GM12878 (cell line): Measurements from ENCODE around the gene PHLDA2. TPM values are rescaled to one million over a fixed set of nuclear protein-coding genes. Genes with fewer than 3 reads are reported as not detected.

Source experiments
- ATAC-seq: fragments of 200-7000 bp; cut with Tn5 transposase; 3 replicates; pipeline ENCODE4 v1.9.1; 2020; ENCODE audit warnings: mild to moderate bottlenecking, moderate library complexity
- BruUV-seq: library from RNA; stranded (reverse); fragments of 400-500 nt; replicated peaks from 2 replicates; lab custom pipeline; 2021; lab: Mats Ljungman, UMichigan
- CTCF ChIA-PET: fragments of 300-600 bp; sonication (Branson Sonifier 250); formaldehyde crosslinking; extraction: SDS; loops from one replicate; lab custom pipeline; 2021; ENCODE audit warnings: inconsistent platforms; lab: Yijun Ruan, JAX
- POLR2A ChIA-PET: fragments of 350-600 bp; formaldehyde crosslinking; extraction: SDS; loops from one replicate; lab custom pipeline; 2021; ENCODE audit warnings: inconsistent platforms; lab: Charles Lee
- RAD21 ChIA-PET: fragments of 300-600 bp; sonication (Branson Sonifier 250); formaldehyde crosslinking; loops from one replicate; lab custom pipeline; 2023; ENCODE audit warnings: antibody characterized with exemption; ENCODE audit not compliant: unreplicated experiment; lab: Charles Lee
- SMC1A ChIA-PET: fragments of 300-600 bp; sonication (Branson Sonifier 250); formaldehyde crosslinking; loops from one replicate; lab custom pipeline; 2023; ENCODE audit not compliant: unreplicated experiment, uncharacterized antibody; lab: Charles Lee
- DNase-seq: peaks from one replicate; pipeline ENCODE4 v3.0.0-alpha.2; 2011; ENCODE audit warnings: low read depth, low spot score
- FAIRE-seq: peaks from 3 replicates; lab custom pipeline; 2011; peaks lifted over from hg19 to GRCh38; lab: Jason Lieb, UNC
- H2AFZ ChIP-seq: 2 replicates; pipeline ENCODE4 v1.6.0; 2011; ENCODE audit warnings: low read depth, low read length, control low read depth; ENCODE audit not compliant: control insufficient read depth
- H3K27ac ChIP-seq: 2 replicates; pipeline ENCODE4 v1.5.1; 2011; ENCODE audit warnings: control low read depth; ENCODE audit not compliant: control insufficient read depth, insufficient read depth
- H3K27me3 ChIP-seq, 2 experiments: replicated peaks in 1 of 2; 2 replicates each; pipeline versions ENCODE4 v1.6.0 to v1.6.1; 2011; ENCODE audit warnings: low read length in 1 of 2; ENCODE audit not compliant: control insufficient read depth in 2 of 2, insufficient read depth in 2 of 2
- H3K36me3 ChIP-seq, 2 experiments: 2 replicates each; pipeline ENCODE4 v1.5.1; 2011; ENCODE audit warnings: low read length in 1 of 2; ENCODE audit not compliant: control insufficient read depth in 2 of 2, insufficient read depth in 2 of 2
- H3K4me1 ChIP-seq: 2 replicates; pipeline ENCODE4 v1.6.1; 2011; ENCODE audit warnings: mild to moderate bottlenecking, low read length, moderate library complexity, mixed read lengths; ENCODE audit not compliant: control insufficient read depth, insufficient read depth
- H3K4me2 ChIP-seq: 2 replicates; pipeline ENCODE4 v1.6.0; 2011; ENCODE audit warnings: control low read depth; ENCODE audit not compliant: control insufficient read depth, insufficient read depth
- H3K4me3 ChIP-seq: fragments of 200-600 bp; sonication (generic); 2 replicates; pipeline ENCODE4 v1.5.1; 2016
- H3K79me2 ChIP-seq: 2 replicates; pipeline ENCODE4 v1.6.0; 2011; ENCODE audit warnings: low read length; ENCODE audit not compliant: control insufficient read depth, insufficient read depth
- H3K9ac ChIP-seq: 2 replicates; pipeline ENCODE4 v1.8.0; 2011; ENCODE audit warnings: low read length, control low read depth, mixed read lengths; ENCODE audit not compliant: control insufficient read depth, insufficient read depth
- H3K9me3 ChIP-seq: replicated peaks from 3 replicates; pipeline ENCODE4 v1.5.1; 2011; ENCODE audit warnings: mild to moderate bottlenecking, low read length; ENCODE audit not compliant: control insufficient read depth, insufficient read depth
- H4K20me1 ChIP-seq: 2 replicates; pipeline ENCODE4 v1.6.0; 2011; ENCODE audit not compliant: control insufficient read depth, insufficient read depth
- CEBPB ChIP-seq, 2 experiments: fragments of 150-350 bp in 1 of 2; IDR thresholded peaks; 2 replicates each; pipeline ENCODE4 v1.6.1; 2012 to 2014; ENCODE audit warnings: low read depth in 2 of 2, low read length in 2 of 2, borderline replicate concordance in 1 of 2, inconsistent platforms in 1 of 2
- ESRRA ChIP-seq: IDR thresholded peaks from 2 replicates; pipeline ENCODE4 v1.6.1; 2012; ENCODE audit warnings: mild to moderate bottlenecking, low read length, improper control_type of control experiment
- IKZF2 ChIP-seq, 2 experiments: fragments of 450-650 bp; IDR thresholded peaks; 2 replicates each; pipeline ENCODE4 v1.6.1; 2017; ENCODE audit warnings: mild to moderate bottlenecking in 2 of 2, moderate library complexity in 2 of 2
- KLF5 ChIP-seq: fragments of 450-650 bp; IDR thresholded peaks from 2 replicates; pipeline ENCODE4 v1.6.1; 2014; ENCODE audit warnings: mild to moderate bottlenecking; ENCODE audit not compliant: partially characterized antibody
- MEF2A ChIP-seq: IDR thresholded peaks from 2 replicates; pipeline ENCODE4 v1.6.1; 2011; ENCODE audit warnings: low read depth, mild to moderate bottlenecking, low read length, moderate library complexity; ENCODE audit not compliant: insufficient read depth
- MTA3 ChIP-seq: IDR thresholded peaks from 2 replicates; pipeline ENCODE4 v1.6.1; 2012; ENCODE audit warnings: low read length, inconsistent platforms, borderline replicate concordance
- MXI1 ChIP-seq: fragments of 150-350 bp; IDR thresholded peaks from 2 replicates; pipeline ENCODE4 v1.6.1; 2011; ENCODE audit warnings: low read depth, mild to moderate bottlenecking, inconsistent platforms, low read length, improper control_type of control experiment
- NFYA ChIP-seq: IDR thresholded peaks from 2 replicates; pipeline ENCODE4 v1.6.1; 2011; ENCODE audit warnings: low read depth, mild to moderate bottlenecking, low read length, improper control_type of control experiment, borderline replicate concordance
- PAX5 ChIP-seq: IDR thresholded peaks from 2 replicates; pipeline ENCODE4 v1.6.1; 2011; ENCODE audit warnings: low read depth, low read length, borderline replicate concordance
- SIX5 ChIP-seq: IDR thresholded peaks from 2 replicates; pipeline ENCODE4 v1.6.1; 2011; ENCODE audit warnings: mild to moderate bottlenecking, low read depth, low read length, moderate library complexity; ENCODE audit not compliant: severe bottlenecking
- STAT3 ChIP-seq: IDR thresholded peaks from 2 replicates; pipeline ENCODE4 v1.6.1; 2011; ENCODE audit warnings: low read depth, low read length, improper control_type of control experiment
- YY1 ChIP-seq: IDR thresholded peaks from 2 replicates; pipeline ENCODE4 v1.6.1; 2011; ENCODE audit warnings: low read depth, mild to moderate bottlenecking, low read length
- ZNF274 ChIP-seq: IDR thresholded peaks from one replicate; pipeline ENCODE4 v1.8.0; 2011; ENCODE audit not compliant: insufficient read length, insufficient read depth
- WGBS: methylation state at CpG from one replicate; pipeline ENCODE4 v1.1.6; 2016; ENCODE audit warnings: low lambda C conversion rate; ENCODE audit not compliant: insufficient replicate concordance, insufficient coverage; ENCODE audit errors: missing lambda C conversion rate; 5-methylcytosine and 5-hydroxymethylcytosine counted together
- in situ Hi-C: fragments of 300-500 bp; cut with MboI; formaldehyde crosslinking; loops from 9 replicates; pipeline ENCODE4 v1.14.3; 2018; ENCODE audit warnings: mixed read lengths
- intact Hi-C: fragments of 100-400 bp; cut with micrococcal nuclease; formaldehyde crosslinking; loops from one replicate; pipeline ENCODE4 v1.14.2; 2022; ENCODE audit not compliant: unreplicated experiment
- polyA plus RNA-seq, 11 experiments: library from polyadenylated mRNA; depleted of rRNA in 4 of 11; unstranded in 6 of 11; stranded (reverse) in 5 of 11; fragments of >200 nt; fragmentation: Nextera tagmentation in 4 of 11; fragmentation: Illumina TruSeq in 1 of 11; extraction: Ambion mirVana in 4 of 11; extraction: Trizol in 1 of 11; gene quantifications; 1 replicate in 1 of 11; 2 replicates in 10 of 11; pipeline versions ENCODE4 v1.2.1 to v1.2.3, GENCODE V29; 2011 to 2016; ENCODE audit warnings: inconsistent platforms in 2 of 11, missing spikeins in 2 of 11, low read depth in 1 of 11
- total RNA-seq, 4 experiments: library from RNA; depleted of rRNA in 3 of 4; stranded (reverse); fragments of >200 nt in 3 of 4; fragmentation: Illumina TruSeq in 1 of 4; extraction: Trizol in 1 of 4; gene quantifications; 2 replicates each; pipeline versions ENCODE4 v1.2.1 to v1.2.3, GENCODE V29; 2013 to 2021
- TF ChIP-seq, protein P1 (sequence below): fragments of 450-650 bp; IDR thresholded peaks from 2 replicates; pipeline ENCODE4 v1.6.1; 2017; ENCODE audit warnings: antibody characterized with exemption, mild to moderate bottlenecking, moderate library complexity
- TF ChIP-seq, protein P2 (sequence below): IDR thresholded peaks from 2 replicates; pipeline ENCODE4 v1.6.1; 2012; ENCODE audit warnings: low read length, inconsistent platforms
- TF ChIP-seq, protein P3 (sequence below): fragments of 450-650 bp; IDR thresholded peaks from 2 replicates; pipeline ENCODE4 v1.6.1; 2017; ENCODE audit warnings: mild to moderate bottlenecking, moderate library complexity

Gene PHLDA2
- total and polyA plus RNA-seq, 10 of the 15 experiments (the other 5 are each of a cell fraction or from before 2014, with no cell fraction given): 0.15 to 0.49 (median 0.16) TPM; not detected in 7

DNA sequence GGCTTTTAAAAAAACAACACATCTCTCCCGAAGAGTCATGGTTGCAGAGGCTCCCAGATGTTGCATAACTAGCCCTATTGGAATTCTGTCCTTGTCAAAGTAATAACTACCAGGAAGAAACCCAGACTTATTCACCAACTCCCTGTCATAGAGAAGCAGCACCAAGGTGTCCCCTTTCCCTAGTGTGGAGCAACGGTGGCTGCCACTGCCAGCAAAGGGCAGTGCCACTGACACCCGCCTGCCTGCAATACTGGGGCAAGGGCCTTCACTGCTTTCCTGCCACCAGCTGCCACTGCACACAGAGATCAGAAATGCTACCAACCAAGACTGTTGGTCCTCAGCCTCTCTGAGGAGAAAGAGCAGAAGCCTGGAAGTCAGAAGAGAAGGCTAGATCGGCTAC is 35.6 kb upstream of the PHLDA2 start (continued):
- TF ChIP-seq, protein P1, sequence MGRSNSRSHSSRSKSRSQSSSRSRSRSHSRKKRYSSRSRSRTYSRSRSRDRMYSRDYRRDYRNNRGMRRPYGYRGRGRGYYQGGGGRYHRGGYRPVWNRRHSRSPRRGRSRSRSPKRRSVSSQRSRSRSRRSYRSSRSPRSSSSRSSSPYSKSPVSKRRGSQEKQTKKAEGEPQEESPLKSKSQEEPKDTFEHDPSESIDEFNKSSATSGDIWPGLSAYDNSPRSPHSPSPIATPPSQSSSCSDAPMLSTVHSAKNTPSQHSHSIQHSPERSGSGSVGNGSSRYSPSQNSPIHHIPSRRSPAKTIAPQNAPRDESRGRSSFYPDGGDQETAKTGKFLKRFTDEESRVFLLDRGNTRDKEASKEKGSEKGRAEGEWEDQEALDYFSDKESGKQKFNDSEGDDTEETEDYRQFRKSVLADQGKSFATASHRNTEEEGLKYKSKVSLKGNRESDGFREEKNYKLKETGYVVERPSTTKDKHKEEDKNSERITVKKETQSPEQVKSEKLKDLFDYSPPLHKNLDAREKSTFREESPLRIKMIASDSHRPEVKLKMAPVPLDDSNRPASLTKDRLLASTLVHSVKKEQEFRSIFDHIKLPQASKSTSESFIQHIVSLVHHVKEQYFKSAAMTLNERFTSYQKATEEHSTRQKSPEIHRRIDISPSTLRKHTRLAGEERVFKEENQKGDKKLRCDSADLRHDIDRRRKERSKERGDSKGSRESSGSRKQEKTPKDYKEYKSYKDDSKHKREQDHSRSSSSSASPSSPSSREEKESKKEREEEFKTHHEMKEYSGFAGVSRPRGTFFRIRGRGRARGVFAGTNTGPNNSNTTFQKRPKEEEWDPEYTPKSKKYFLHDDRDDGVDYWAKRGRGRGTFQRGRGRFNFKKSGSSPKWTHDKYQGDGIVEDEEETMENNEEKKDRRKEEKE: no peak
- no peak for TF ChIP-seq MXI1
- TF ChIP-seq KLF5: no peak
- no peak for TF ChIP-seq ESRRA
- TF ChIP-seq MEF2A: no peak
- TF ChIP-seq YY1: no peak
- TF ChIP-seq, protein P2, sequence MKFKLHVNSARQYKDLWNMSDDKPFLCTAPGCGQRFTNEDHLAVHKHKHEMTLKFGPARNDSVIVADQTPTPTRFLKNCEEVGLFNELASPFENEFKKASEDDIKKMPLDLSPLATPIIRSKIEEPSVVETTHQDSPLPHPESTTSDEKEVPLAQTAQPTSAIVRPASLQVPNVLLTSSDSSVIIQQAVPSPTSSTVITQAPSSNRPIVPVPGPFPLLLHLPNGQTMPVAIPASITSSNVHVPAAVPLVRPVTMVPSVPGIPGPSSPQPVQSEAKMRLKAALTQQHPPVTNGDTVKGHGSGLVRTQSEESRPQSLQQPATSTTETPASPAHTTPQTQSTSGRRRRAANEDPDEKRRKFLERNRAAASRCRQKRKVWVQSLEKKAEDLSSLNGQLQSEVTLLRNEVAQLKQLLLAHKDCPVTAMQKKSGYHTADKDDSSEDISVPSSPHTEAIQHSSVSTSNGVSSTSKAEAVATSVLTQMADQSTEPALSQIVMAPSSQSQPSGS: no peak
- TF ChIP-seq NFYA: no peak

DNA sequence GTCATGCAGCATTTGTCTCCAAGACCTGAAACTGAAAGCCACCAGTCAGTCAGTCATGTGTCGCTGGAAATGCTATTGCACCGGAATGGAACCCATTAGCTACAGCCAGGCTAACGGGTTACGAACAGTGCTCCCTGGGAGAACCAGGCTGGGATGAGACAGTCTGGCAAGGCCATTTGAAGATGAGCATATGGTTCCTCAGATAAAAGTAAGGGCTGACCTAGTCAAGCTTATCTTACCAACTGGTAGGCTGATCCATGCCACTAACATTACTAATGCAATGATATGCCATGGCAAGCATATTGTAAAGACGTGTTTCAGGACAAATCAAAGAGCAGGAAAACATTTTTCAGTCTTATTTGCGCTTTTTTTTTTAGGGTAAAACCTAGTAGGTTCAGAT is 34.5 kb upstream of the PHLDA2 start:
- FAIRE-seq (no peak), ATAC-seq (no peak), DNase-seq (no peak)
- Histone ChIP-seq H3K4me3 (no peak overlapping the region), H3K27me3 (no peaks in the 10 kb centered on the region), H3K4me2 (no peak overlapping the region), H3K9ac (no peak overlapping the region), H4K20me1 (peaks cover 4% of the 10 kb centered on the region), H3K36me3 (peaks cover 33 to 67% of the 10 kb centered on the region in 2 experiments), H3K79me2 (no peaks in the 10 kb centered on the region; the same call in 1 of the 2 replicates), H3K4me1 (no peaks in the 10 kb centered on the region), H3K27ac (no peak overlapping the region), H2AFZ (no peak overlapping the region), H3K9me3 (no peaks in the 10 kb centered on the region)
- BruUV-seq: no TSS peak
- WGBS: 96% methylated on average over 6 of the region's 6 CpGs
- in situ Hi-C loops (no loop called here), intact Hi-C loops (no loop called here)
- ChIA-PET POLR2A (interaction anchor here (0.6 kb wide), 1 partner anchor 20 kb away, joined by 6 read pairs; no protein-coding TSS in a partner anchor), SMC1A (no interaction called here), CTCF (interaction anchor here (0.7 to 1.0 kb wide), 2 partner anchors 9 to 128 kb away, joined by 3 read pairs; no protein-coding TSS in a partner anchor), RAD21 (no interaction called here)
- no peak for TF ChIP-seq SIX5
- no peak for TF ChIP-seq ZNF274
- TF ChIP-seq PAX5: no peak
- no peak for TF ChIP-seq IKZF2 (IDR thresholded peaks at IDR 0.05)
- TF ChIP-seq MTA3: no peak
- TF ChIP-seq, protein P3, sequence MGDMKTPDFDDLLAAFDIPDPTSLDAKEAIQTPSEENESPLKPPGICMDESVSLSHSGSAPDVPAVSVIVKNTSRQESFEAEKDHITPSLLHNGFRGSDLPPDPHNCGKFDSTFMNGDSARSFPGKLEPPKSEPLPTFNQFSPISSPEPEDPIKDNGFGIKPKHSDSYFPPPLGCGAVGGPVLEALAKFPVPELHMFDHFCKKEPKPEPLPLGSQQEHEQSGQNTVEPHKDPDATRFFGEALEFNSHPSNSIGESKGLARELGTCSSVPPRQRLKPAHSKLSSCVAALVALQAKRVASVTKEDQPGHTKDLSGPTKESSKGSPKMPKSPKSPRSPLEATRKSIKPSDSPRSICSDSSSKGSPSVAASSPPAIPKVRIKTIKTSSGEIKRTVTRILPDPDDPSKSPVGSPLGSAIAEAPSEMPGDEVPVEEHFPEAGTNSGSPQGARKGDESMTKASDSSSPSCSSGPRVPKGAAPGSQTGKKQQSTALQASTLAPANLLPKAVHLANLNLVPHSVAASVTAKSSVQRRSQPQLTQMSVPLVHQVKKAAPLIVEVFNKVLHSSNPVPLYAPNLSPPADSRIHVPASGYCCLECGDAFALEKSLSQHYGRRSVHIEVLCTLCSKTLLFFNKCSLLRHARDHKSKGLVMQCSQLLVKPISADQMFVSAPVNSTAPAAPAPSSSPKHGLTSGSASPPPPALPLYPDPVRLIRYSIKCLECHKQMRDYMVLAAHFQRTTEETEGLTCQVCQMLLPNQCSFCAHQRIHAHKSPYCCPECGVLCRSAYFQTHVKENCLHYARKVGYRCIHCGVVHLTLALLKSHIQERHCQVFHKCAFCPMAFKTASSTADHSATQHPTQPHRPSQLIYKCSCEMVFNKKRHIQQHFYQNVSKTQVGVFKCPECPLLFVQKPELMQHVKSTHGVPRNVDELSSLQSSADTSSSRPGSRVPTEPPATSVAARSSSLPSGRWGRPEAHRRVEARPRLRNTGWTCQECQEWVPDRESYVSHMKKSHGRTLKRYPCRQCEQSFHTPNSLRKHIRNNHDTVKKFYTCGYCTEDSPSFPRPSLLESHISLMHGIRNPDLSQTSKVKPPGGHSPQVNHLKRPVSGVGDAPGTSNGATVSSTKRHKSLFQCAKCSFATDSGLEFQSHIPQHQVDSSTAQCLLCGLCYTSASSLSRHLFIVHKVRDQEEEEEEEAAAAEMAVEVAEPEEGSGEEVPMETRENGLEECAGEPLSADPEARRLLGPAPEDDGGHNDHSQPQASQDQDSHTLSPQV: no peak
- TF ChIP-seq STAT3: no peak
- TF ChIP-seq KLF5: no peak
- TF ChIP-seq CEBPB (IDR thresholded peaks at IDR 0.05; ENCODE audit: borderline replicate concordance in 1 of 2, low read depth in 2 of 2, low read length in 2 of 2): no peak
